Lower leg skin (tissue), 4 donors: Measurements from ENCODE around the gene CBX4. TPM values are rescaled to one million over a fixed set of nuclear protein-coding genes. Genes with fewer than 3 reads are reported as not detected.

Experiments
- DNase-seq, 2 donors: peaks; one replicate each; pipeline ENCODE4 v3.0.0-alpha.2; 2019; ENCODE audit warnings: low spot score in 2 of 2
- H3K4me3 ChIP-seq: fragments of 200-600 bp; sonication (generic); 2 replicates; pipeline ENCODE4 v1.5.1; 2017; ENCODE audit warnings: mild to moderate bottlenecking, low read depth; ENCODE audit not compliant: poor library complexity, severe bottlenecking
- CTCF ChIP-seq, 3 donors: fragments of 450-650 bp; IDR thresholded peaks; one replicate each; pipeline ENCODE4 v1.5.1; 2016; ENCODE audit warnings: antibody characterized with exemption in 3 of 3, mild to moderate bottlenecking in 3 of 3, moderate library complexity in 2 of 3
- POLR2A ChIP-seq, 2 donors: fragments of 450-650 bp; IDR thresholded peaks; one replicate each; pipeline ENCODE4 v1.6.1; 2016 to 2017; ENCODE audit warnings: antibody characterized with exemption in 2 of 2, mild to moderate bottlenecking in 1 of 2, moderate library complexity in 1 of 2
- WGBS, 2 donors: methylation state at CpG; one replicate each; pipeline ENCODE4 v1.1.5; 2018; 5-methylcytosine and 5-hydroxymethylcytosine counted together
- intact Hi-C: fragments of 100-400 bp; cut with DNase I; formaldehyde crosslinking; loops from one replicate; pipeline ENCODE4 v1.15.0; 2023; ENCODE audit warnings: low total_unique reads
- total RNA-seq, 4 donors: library from RNA; depleted of rRNA; stranded (reverse); fragments of >200 nt; gene quantifications; one replicate each; pipeline ENCODE4 v1.1.0, GENCODE V29; 2016

The CBX4 gene
- total RNA-seq, 4 donors from 2014 or later: 30.2 to 35.6 (median 32.2) TPM

DNA sequence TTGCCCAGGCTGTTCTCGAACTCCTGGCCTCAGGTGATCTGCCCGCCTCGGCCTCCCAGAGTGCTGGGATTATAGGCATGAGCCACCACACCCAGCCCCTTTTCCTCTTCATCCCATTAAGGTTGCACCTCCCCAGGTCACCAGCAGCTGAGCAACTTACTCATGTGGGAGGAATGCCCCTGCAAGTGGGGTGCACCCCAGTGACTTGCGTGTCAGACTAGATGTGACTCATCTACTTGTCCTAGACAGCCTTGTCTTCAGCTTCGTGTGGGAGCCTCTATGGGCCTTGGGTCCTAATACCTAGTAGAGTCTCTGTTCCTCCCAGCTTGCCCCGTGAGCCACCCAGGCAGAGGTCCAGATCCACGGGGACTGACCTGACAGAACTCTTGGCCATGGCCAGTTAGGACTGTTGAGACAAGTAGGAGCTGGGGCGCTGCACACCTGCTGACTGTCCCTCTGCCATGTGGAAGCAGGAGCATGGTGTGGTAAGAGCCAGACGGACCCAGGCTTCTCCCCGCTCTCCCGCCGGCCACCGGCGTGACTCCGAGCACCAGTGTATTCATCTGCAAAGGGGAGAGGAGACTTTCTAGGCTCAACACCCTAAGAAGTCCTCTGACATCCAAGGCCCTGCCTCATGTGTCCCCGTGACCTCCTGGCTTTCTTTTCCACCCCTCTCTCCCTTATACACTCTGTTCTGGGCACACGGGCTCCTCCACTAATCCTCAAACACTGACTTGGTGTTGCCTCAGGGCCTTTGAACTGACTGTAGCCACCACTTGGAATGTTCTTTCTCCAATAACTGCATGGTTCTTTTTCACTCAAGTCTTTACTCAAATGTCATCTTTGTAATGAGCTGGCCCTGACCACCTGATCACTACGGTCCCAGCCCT, 11.6 kb upstream of the CBX4 start:
- no peak for TF ChIP-seq CTCF (IDR thresholded peaks at IDR 0.05)
- no peak for TF ChIP-seq POLR2A (IDR thresholded peaks at IDR 0.05)
- WGBS, 2 donors: 84 to 89% methylated on average over 18 of the region's 18 CpGs
- intact Hi-C loops: no loop called here
- no peak for DNase-seq
- no peak overlapping the region for H3K4me3 ChIP-seq

DNA sequence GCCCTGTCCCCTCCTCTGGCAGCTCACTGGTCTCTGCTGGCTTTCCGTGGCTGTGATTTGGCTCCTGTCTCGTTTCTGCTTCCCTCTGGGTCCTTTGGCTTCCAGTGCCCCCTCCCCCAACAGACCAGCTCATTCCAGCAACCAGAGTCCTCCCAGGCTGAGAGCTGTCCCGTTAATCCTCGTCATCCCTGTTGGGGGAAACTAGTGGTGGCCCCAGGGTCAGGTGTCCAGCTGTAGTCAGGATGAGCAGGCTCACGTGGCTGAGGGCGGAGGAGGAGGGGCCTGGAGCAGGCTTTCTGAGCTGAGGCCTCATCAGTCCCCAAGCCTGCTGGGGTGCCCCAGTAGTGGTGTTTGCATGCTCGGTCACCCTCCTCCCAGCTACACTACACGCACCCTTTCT, 10.7 kb upstream of the CBX4 start:
- H3K4me3 ChIP-seq: no peak overlapping the region
- intact Hi-C loops: no loop called here
- DNase-seq: no peak
- 88 to 89% methylated on average over 8 of the region's 8 CpGs for whole genome bisulfite sequencing, 2 donors
- no peak for TF ChIP-seq CTCF (IDR thresholded peaks at IDR 0.05)
- no peak for TF ChIP-seq POLR2A (IDR thresholded peaks at IDR 0.05)

- intact Hi-C loops: no loop called here
- WGBS, 2 donors: 82 to 88% methylated on average over 8 of the region's 8 CpGs
- DNase-seq: no peak
- TF ChIP-seq POLR2A (IDR thresholded peaks at IDR 0.05) (no peak), CTCF (IDR thresholded peaks at IDR 0.05) (no peak)
- H3K4me3 ChIP-seq: no peak overlapping the region
These were observed 9.1 kb upstream of the CBX4 start for GRCh38 chr17:79848370-79848766.

GRCh38 chr17:79847698-79848369, 8.6 kb upstream of the CBX4 start:
- WGBS, 2 donors: 90 to 95% methylated on average over 12 of the region's 12 CpGs
- DNase-seq: no peak
- intact Hi-C loops: no loop called here
- no peak overlapping the region for H3K4me3 ChIP-seq
- TF ChIP-seq POLR2A (IDR thresholded peaks at IDR 0.05): no peak
- no peak for TF ChIP-seq CTCF (IDR thresholded peaks at IDR 0.05)

DNA sequence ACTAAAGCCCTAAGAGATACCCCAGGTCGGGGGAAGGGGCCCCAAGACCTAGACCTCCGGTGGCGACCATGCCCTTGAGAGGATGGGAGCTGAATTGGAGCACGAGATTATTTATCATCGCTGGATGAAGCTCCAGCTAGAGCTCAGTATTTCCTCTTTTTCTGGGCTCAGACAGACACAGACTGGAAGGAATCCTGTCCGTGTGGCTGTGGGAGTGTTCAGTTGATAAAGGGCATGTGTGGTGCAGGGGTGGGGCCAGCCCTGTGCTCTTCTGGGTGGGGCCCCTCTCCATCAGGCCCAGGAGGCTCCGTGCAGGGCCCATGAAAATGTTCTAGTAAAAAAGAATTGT, 6.3 kb upstream of the CBX4 start:
- TF ChIP-seq POLR2A (IDR thresholded peaks at IDR 0.05) (no peak), CTCF (IDR thresholded peaks at IDR 0.05) (no peak)
- peak in 1 of 2 donors; percentile 53 for DNase-seq
- intact Hi-C loops: no loop called here
- no peak overlapping the region for H3K4me3 ChIP-seq
- 12 to 19% methylated on average over 7 of the region's 7 CpGs for WGBS, 2 donors
